IMR-90 (cell line): ENCODE results near the gene SYPL1. TPM values are rescaled to one million over a fixed set of nuclear protein-coding genes. Genes with fewer than 3 reads are reported as not detected.

ENCODE experiments used
- ATAC-seq: fragments of 200-7000 bp; cut with Tn5 transposase; 2 replicates; pipeline ENCODE4 v1.9.1; 2020; ENCODE audit warnings: low read depth, mild to moderate bottlenecking, moderate library complexity
- BruUV-seq: library from RNA; stranded (reverse); fragments of 400-500 nt; replicated peaks from 2 replicates; lab custom pipeline; 2021; lab: Mats Ljungman, UMichigan
- CTCF ChIA-PET: fragments of 300-600 bp; formaldehyde crosslinking; extraction: SDS; loops from one replicate; lab custom pipeline; 2021; ENCODE audit warnings: antibody characterized with exemption; lab: Yijun Ruan, JAX
- POLR2A ChIA-PET: fragments of 300-600 bp; sonication (Branson Sonifier 250); formaldehyde crosslinking; loops from one replicate; lab custom pipeline; 2022; ENCODE audit warnings: antibody characterized with exemption; ENCODE audit not compliant: unreplicated experiment; lab: Charles Lee
- DNase-seq: peaks from one replicate; pipeline ENCODE4 v3.0.0; 2013
- H2AFZ ChIP-seq: replicated peaks from 2 replicates; pipeline ENCODE3; 2013; ENCODE audit warnings: low read length, mild to moderate bottlenecking; ENCODE audit not compliant: poor library complexity
- H2AK5ac ChIP-seq: 2 replicates; pipeline ENCODE4 v1.6.1; 2013; ENCODE audit warnings: low read depth, low read length, inconsistent platforms
- H2AK9ac ChIP-seq: replicated peaks from 2 replicates; pipeline ENCODE3; 2013; ENCODE audit warnings: mild to moderate bottlenecking, low read depth, low read length, moderate library complexity; ENCODE audit not compliant: poor library complexity
- H2BK120ac ChIP-seq: 2 replicates; pipeline ENCODE4 v1.6.1; 2013; ENCODE audit warnings: low read depth, low read length, inconsistent platforms
- H2BK15ac ChIP-seq: 3 replicates; pipeline ENCODE4 v1.6.1; 2013; ENCODE audit warnings: low read depth, low read length, inconsistent platforms
- H2BK20ac ChIP-seq: 2 replicates; pipeline ENCODE4 v1.6.1; 2013; ENCODE audit warnings: low read depth, mild to moderate bottlenecking, inconsistent platforms, low read length, moderate library complexity
- H2BK5ac ChIP-seq: 2 replicates; pipeline ENCODE4 v1.6.1; 2013; ENCODE audit warnings: mild to moderate bottlenecking, low read depth, low read length, inconsistent platforms; ENCODE audit not compliant: poor library complexity, severe bottlenecking
- H3K14ac ChIP-seq: replicated peaks from 2 replicates; pipeline ENCODE4 v1.6.1; 2013; ENCODE audit warnings: low read depth, low read length, inconsistent platforms
- H3K18ac ChIP-seq: 2 replicates; pipeline ENCODE4 v1.6.1; 2013; ENCODE audit warnings: low read depth, low read length, control low read depth
- H3K23ac ChIP-seq: 2 replicates; pipeline ENCODE4 v1.6.1; 2013; ENCODE audit warnings: low read depth, low read length, inconsistent platforms
- H3K27ac ChIP-seq: 2 replicates; pipeline ENCODE4 v1.5.1; 2013; ENCODE audit warnings: mild to moderate bottlenecking, control low read depth, low read length; ENCODE audit not compliant: insufficient read depth
- H3K27me3 ChIP-seq: 2 replicates; pipeline ENCODE4 v1.6.1; 2013; ENCODE audit warnings: low read length; ENCODE audit not compliant: control insufficient read depth, insufficient read depth
- H3K36me3 ChIP-seq: 2 replicates; pipeline ENCODE4 v1.6.1; 2013; ENCODE audit warnings: low read length, mixed read lengths; ENCODE audit not compliant: control insufficient read depth, insufficient read depth
- H3K4ac ChIP-seq: 2 replicates; pipeline ENCODE4 v1.6.1; 2013; ENCODE audit warnings: low read depth, low read length, inconsistent platforms
- H3K4me1 ChIP-seq: 2 replicates; pipeline ENCODE4 v1.6.1; 2013; ENCODE audit warnings: low read length, mixed read lengths; ENCODE audit not compliant: control insufficient read depth, insufficient read depth
- H3K4me2 ChIP-seq: 2 replicates; pipeline ENCODE4 v1.6.1; 2013; ENCODE audit warnings: low read depth, mild to moderate bottlenecking, control low read depth, low read length, moderate library complexity
- H3K4me3 ChIP-seq: 2 replicates; pipeline ENCODE4 v1.5.1; 2013; ENCODE audit warnings: low read depth, mild to moderate bottlenecking, control low read depth, low read length, moderate library complexity; ENCODE audit not compliant: insufficient read depth
- H3K56ac ChIP-seq: 2 replicates; pipeline ENCODE4 v1.6.1; 2013; ENCODE audit warnings: low read length, inconsistent platforms; ENCODE audit not compliant: insufficient read depth; ENCODE audit errors: extremely low read depth
- H3K79me1 ChIP-seq, 2 experiments: 2 replicates each; pipeline ENCODE4 v1.6.1; 2013; ENCODE audit warnings: low read length in 2 of 2, inconsistent platforms in 1 of 2, low read depth in 1 of 2
- H3K9ac ChIP-seq: 2 replicates; pipeline ENCODE4 v1.6.1; 2013; ENCODE audit warnings: low read depth, low read length, control low read depth
- H3K9me1 ChIP-seq: 2 replicates; pipeline ENCODE4 v1.6.1; 2013; ENCODE audit warnings: low read length, inconsistent platforms; ENCODE audit not compliant: insufficient read depth
- H3K9me3 ChIP-seq: 2 replicates; pipeline ENCODE4 v1.6.1; 2013; ENCODE audit warnings: low read length; ENCODE audit not compliant: control insufficient read depth, insufficient read depth
- H4K20me1 ChIP-seq: 2 replicates; pipeline ENCODE4 v1.6.1; 2013; ENCODE audit warnings: low read length, inconsistent platforms; ENCODE audit not compliant: insufficient read depth
- H4K5ac ChIP-seq: 2 replicates; pipeline ENCODE4 v1.6.1; 2013; ENCODE audit warnings: mild to moderate bottlenecking, low read depth, low read length, control low read depth
- H4K8ac ChIP-seq, 2 experiments: 2 replicates each; pipeline ENCODE4 v1.6.1; 2013; ENCODE audit warnings: low read depth in 2 of 2, low read length in 2 of 2, control low read depth in 1 of 2, inconsistent platforms in 1 of 2
- H4K91ac ChIP-seq: 2 replicates; pipeline ENCODE4 v1.6.1; 2013; ENCODE audit warnings: low read depth, low read length, inconsistent platforms; ENCODE audit not compliant: insufficient read depth
- BHLHE40 ChIP-seq: fragments of 150-350 bp; IDR thresholded peaks from 2 replicates; pipeline ENCODE4 v1.6.1; 2016; ENCODE audit warnings: mild to moderate bottlenecking, low read depth, low read length
- CEBPB ChIP-seq: IDR thresholded peaks from 2 replicates; pipeline ENCODE4 v1.6.1; 2012; ENCODE audit warnings: low read depth, low read length, improper control_type of control experiment
- CHD1 ChIP-seq: IDR thresholded peaks from 2 replicates; pipeline ENCODE4 v1.6.1; 2012; ENCODE audit warnings: low read depth, low read length, improper control_type of control experiment
- CTCF ChIP-seq: conservative IDR thresholded peaks from 2 replicates; pipeline ENCODE4 v1.5.1; 2012; ENCODE audit warnings: mild to moderate bottlenecking, low read depth, low read length, improper control_type of control experiment
- MAFK ChIP-seq: IDR thresholded peaks from 2 replicates; pipeline ENCODE4 v1.6.1; 2012; ENCODE audit warnings: low read depth, low read length, improper control_type of control experiment
- MAZ ChIP-seq: IDR thresholded peaks from 2 replicates; pipeline ENCODE4 v1.6.1; 2012; ENCODE audit warnings: low read depth, mild to moderate bottlenecking, low read length, improper control_type of control experiment, moderate library complexity, borderline replicate concordance
- MXI1 ChIP-seq: IDR thresholded peaks from 2 replicates; pipeline ENCODE4 v1.6.1; 2012; ENCODE audit warnings: low read depth, mild to moderate bottlenecking, low read length, moderate library complexity, borderline replicate concordance
- NFE2L2 ChIP-seq: fragments of 150-350 bp; IDR thresholded peaks from 2 replicates; pipeline ENCODE4 v1.6.1; 2016; ENCODE audit warnings: low read depth, mild to moderate bottlenecking, low read length
- POLR2A ChIP-seq: IDR thresholded peaks from 2 replicates; pipeline ENCODE4 v1.6.1; 2012; ENCODE audit warnings: mild to moderate bottlenecking, low read depth, low read length
- RCOR1 ChIP-seq: IDR thresholded peaks from 2 replicates; pipeline ENCODE4 v1.6.1; 2012; ENCODE audit warnings: mild to moderate bottlenecking, low read length, improper control_type of control experiment; ENCODE audit not compliant: insufficient replicate concordance
- RFX5 ChIP-seq: IDR thresholded peaks from 2 replicates; pipeline ENCODE4 v1.8.0; 2012; ENCODE audit warnings: low read depth, mild to moderate bottlenecking, low read length, moderate library complexity
- SMC3 ChIP-seq: fragments of 150-350 bp; IDR thresholded peaks from 2 replicates; pipeline ENCODE4 v1.6.1; 2016; ENCODE audit warnings: low read depth, mild to moderate bottlenecking, antibody characterized with exemption, low read length, moderate library complexity
- WGBS, 2 experiments: methylation state at CpG; one replicate each; pipeline versions ENCODE4 v1.1.5 to v1.1.7; 2013; ENCODE audit warnings: missing lambda C conversion rate in 2 of 2; ENCODE audit not compliant: insufficient read length in 1 of 2; ENCODE audit errors: extremely low coverage in 2 of 2; 5-methylcytosine and 5-hydroxymethylcytosine counted together
- dilution Hi-C: fragments of 300-500 bp; cut with HindIII; formaldehyde crosslinking; loops from one replicate; pipeline ENCODE4 v1.14.3; 2018; ENCODE audit warnings: low sequenced_read_pairs; ENCODE audit not compliant: unreplicated experiment
- in situ Hi-C: fragments of 300-500 bp; cut with MboI; formaldehyde crosslinking; loops from 3 replicates; pipeline ENCODE4 v1.14.3; 2019; ENCODE audit warnings: low sequenced_read_pairs, inconsistent platforms, mixed read lengths
- intact Hi-C: fragments of 100-400 bp; cut with micrococcal nuclease; formaldehyde crosslinking; loops from 2 replicates; pipeline ENCODE4 v1.10.0; 2022
- polyA plus RNA-seq, 3 experiments: library from polyadenylated mRNA; depleted of rRNA; stranded (reverse); fragments of >200 nt; gene quantifications; 2 replicates each; pipeline ENCODE4 v1.2.3, GENCODE V29; 2012; ENCODE audit warnings: low replicate concordance in 1 of 3
- total RNA-seq: library from RNA; depleted of rRNA; stranded (reverse); fragments of >200 nt; gene quantifications from 2 replicates; pipeline ENCODE4 v1.2.3, GENCODE V29; 2012
- TF ChIP-seq, protein P1 (sequence below): fragments of 150-350 bp; IDR thresholded peaks from 2 replicates; pipeline ENCODE4 v1.6.1; 2017; ENCODE audit warnings: mild to moderate bottlenecking, antibody characterized with exemption, low read length, low read depth
- TF ChIP-seq, protein P2 (sequence below): fragments of 150-350 bp; IDR thresholded peaks from 2 replicates; pipeline ENCODE4 v1.6.1; 2016; ENCODE audit warnings: low read depth, mild to moderate bottlenecking, low read length, moderate library complexity, borderline replicate concordance

Gene SYPL1
- total and polyA plus RNA-seq, 2 of the 4 experiments (the other 2 are of a cell fraction): 19.0 to 45.0 TPM

- in situ Hi-C loops (no loop called here), dilution Hi-C loops (no loop called here), intact Hi-C loops (loop anchor here (5.0 kb wide), 2 partner anchors 39 to 46 kb away; no protein-coding TSS in a partner anchor)
- Histone ChIP-seq H4K91ac (peak overlapping the region; percentile 96; the same call in 1 of the 2 replicates), H4K5ac (peak overlapping the region; percentile 94), H3K4ac (peak overlapping the region; percentile 69), H4K8ac (peak overlapping the region; percentile 83 to 99), H2AFZ (peak overlapping the region; percentile 96), H3K14ac (peak overlapping the region; percentile 56; the same call in 1 of the 2 replicates), H3K4me2 (peak overlapping the region; percentile 83), H4K20me1 (peaks cover 22% of the 10 kb centered on the region; the same call in 1 of the 2 replicates), H3K9ac (peak overlapping the region; percentile 83; the same call in 1 of the 2 replicates), H2BK20ac (no peak overlapping the region), H3K18ac (peak overlapping the region; percentile 95), H2BK15ac (no peak overlapping the region), H2BK5ac (peak overlapping the region; percentile 90), H3K9me3 (no peaks in the 10 kb centered on the region), H3K4me3 (peak overlapping the region; percentile 63; the same call in 1 of the 2 replicates), H3K79me1 (peaks cover 12 to 33% of the 10 kb centered on the region in 2 experiments), H3K9me1 (peaks cover 3% of the 10 kb centered on the region; the same call in 1 of the 2 replicates), H3K23ac (peak overlapping the region; percentile 77), H3K27ac (no peak overlapping the region), H2BK120ac (0 out of 2 replicates have a peak overlapping the region, but pooled peaks have one; percentile 28), H3K27me3 (no peaks in the 10 kb centered on the region), H2AK5ac (peak overlapping the region; percentile 71), H3K36me3 (no peaks in the 10 kb centered on the region), H2AK9ac (peak overlapping the region; percentile 60), H3K56ac (no peak overlapping the region), H3K4me1 (peaks cover 2% of the 10 kb centered on the region; the same call in 1 of the 2 replicates)
- ATAC-seq: no peak
- CTCF ChIA-PET: interaction anchor here (1.2 kb wide), 1 partner anchor 41 kb away, joined by 3 read pairs; no protein-coding TSS in a partner anchor
- WGBS, 2 experiments: 94% methylated on average over 10 of the region's 17 CpGs; no CpG with 5 or more reads in 1 of the 2 experiments
- POLR2A ChIA-PET: no interaction called here
- TF ChIP-seq CHD1: no peak
- no peak for TF ChIP-seq CTCF
- TF ChIP-seq RFX5: no peak
- TF ChIP-seq MAZ: no peak
- no peak for TF ChIP-seq CEBPB
- TF ChIP-seq, protein P1, sequence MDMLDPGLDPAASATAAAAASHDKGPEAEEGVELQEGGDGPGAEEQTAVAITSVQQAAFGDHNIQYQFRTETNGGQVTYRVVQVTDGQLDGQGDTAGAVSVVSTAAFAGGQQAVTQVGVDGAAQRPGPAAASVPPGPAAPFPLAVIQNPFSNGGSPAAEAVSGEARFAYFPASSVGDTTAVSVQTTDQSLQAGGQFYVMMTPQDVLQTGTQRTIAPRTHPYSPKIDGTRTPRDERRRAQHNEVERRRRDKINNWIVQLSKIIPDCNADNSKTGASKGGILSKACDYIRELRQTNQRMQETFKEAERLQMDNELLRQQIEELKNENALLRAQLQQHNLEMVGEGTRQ: no peak
- TF ChIP-seq MAFK: no peak
- no peak for TF ChIP-seq SMC3
- TF ChIP-seq, protein P2, sequence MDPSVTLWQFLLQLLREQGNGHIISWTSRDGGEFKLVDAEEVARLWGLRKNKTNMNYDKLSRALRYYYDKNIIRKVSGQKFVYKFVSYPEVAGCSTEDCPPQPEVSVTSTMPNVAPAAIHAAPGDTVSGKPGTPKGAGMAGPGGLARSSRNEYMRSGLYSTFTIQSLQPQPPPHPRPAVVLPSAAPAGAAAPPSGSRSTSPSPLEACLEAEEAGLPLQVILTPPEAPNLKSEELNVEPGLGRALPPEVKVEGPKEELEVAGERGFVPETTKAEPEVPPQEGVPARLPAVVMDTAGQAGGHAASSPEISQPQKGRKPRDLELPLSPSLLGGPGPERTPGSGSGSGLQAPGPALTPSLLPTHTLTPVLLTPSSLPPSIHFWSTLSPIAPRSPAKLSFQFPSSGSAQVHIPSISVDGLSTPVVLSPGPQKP: no peak
- no peak for TF ChIP-seq POLR2A
- TF ChIP-seq RCOR1: no peak
- no peak for TF ChIP-seq MXI1
- no peak for TF ChIP-seq NFE2L2
- no peak for TF ChIP-seq BHLHE40
- BruUV-seq: no TSS peak
- no peak for DNase-seq
Measured at GRCh38 chr7:106112972-106113421, 885 bp upstream of the SYPL1 start.
